Stimulated activated CD4-positive, alpha-beta T cell treated with anti-CD3 and anti-CD28 coated beads, Interleukin-4, amount 100 ng/mL, for 48 hours (primary cell): ENCODE results near the gene SLC25A48.
"Not testable (repeated sequence)": the region's sequence is repeated elsewhere in the genome, so short reads cannot be mapped to it uniquely, and the experiment has no call there.

Experiments used
- DNase-seq, 2 donors: peaks; one replicate each; pipeline ENCODE4 v3.0.0-alpha.2; 2020; ENCODE audit warnings: low read depth in 2 of 2

SLC25A48 gene

GRCh38 chr5:135829681-135830383 lies 4.6 kb upstream of the SLC25A48 start:
- DNase-seq, result peak; percentile 30 to 51

GRCh38 chr5:135830384-135830700 lies 4.1 kb upstream of the SLC25A48 start:
- DNase-seq, result no peak

- DNase-seq, result no peak
Observed at GRCh38 chr5:135830876-135831275, 3.6 kb upstream of the SLC25A48 start.

- DNase-seq, result no peak
Observed at GRCh38 chr5:135831439-135831838, 3.0 kb upstream of the SLC25A48 start.

GRCh38 chr5:135831851-135832555 lies 2.5 kb upstream of the SLC25A48 start:
- no peak for DNase-seq

GRCh38 chr5:135832941-135833920 lies 1.2 kb upstream of the SLC25A48 start:
- DNase-seq, result no peak

- DNase-seq, result no peak
Observed at GRCh38 chr5:135833961-135834638, 363 bp upstream of the SLC25A48 start.

- no peak for DNase-seq
Observed at GRCh38 chr5:135835766-135836165, 1.3 kb downstream of the SLC25A48 start.

- not testable (repeated sequence) for DNase-seq
Observed at GRCh38 chr5:135838395-135838794, 3.9 kb downstream of the SLC25A48 start.

GRCh38 chr5:135839566-135839965 lies 5.1 kb downstream of the SLC25A48 start:
- no peak for DNase-seq

- DNase-seq, result no peak
Observed at GRCh38 chr5:135840959-135841358, 6.5 kb downstream of the SLC25A48 start.

GRCh38 chr5:135842737-135843136 lies 8.3 kb downstream of the SLC25A48 start:
- DNase-seq, result no peak

GRCh38 chr5:135843571-135844337 lies 9.3 kb downstream of the SLC25A48 start:
- DNase-seq, result no peak

- DNase-seq, result no peak
Observed at GRCh38 chr5:135846311-135846710, 11.8 kb downstream of the SLC25A48 start.

GRCh38 chr5:135847976-135848375 lies 13.5 kb downstream of the SLC25A48 start:
- DNase-seq, result no peak

- no peak for DNase-seq
Observed at GRCh38 chr5:135850231-135850630, 15.8 kb downstream of the SLC25A48 start.

- no peak for DNase-seq
Observed at GRCh38 chr5:135850671-135851070, 16.2 kb downstream of the SLC25A48 start.

- no peak for DNase-seq
Observed at GRCh38 chr5:135851186-135851914, 16.9 kb downstream of the SLC25A48 start.

GRCh38 chr5:135851915-135852845 lies 17.7 kb downstream of the SLC25A48 start:
- DNase-seq, result no peak
